Keratinocyte (primary cell): ENCODE measurements around the gene ZNF292. TPM values are rescaled to one million over a fixed set of nuclear protein-coding genes. Genes with fewer than 3 reads are reported as not detected.
"Not testable (repeated sequence)": the region's sequence is repeated elsewhere in the genome, so short reads cannot be mapped to it uniquely, and the experiment has no call there.

Experiments used
- DNase-seq: peaks from one replicate; pipeline ENCODE4 v3.0.0-alpha.2; 2011; ENCODE audit warnings: low read depth, missing footprints, low spot score
- FAIRE-seq: peaks from 2 replicates; lab custom pipeline; 2011; peaks lifted over from hg19 to GRCh38; lab: Jason Lieb, UNC
- H2AFZ ChIP-seq: 2 replicates; pipeline ENCODE4 v1.6.0; 2012; ENCODE audit warnings: low read length, control low read depth, inconsistent platforms; ENCODE audit not compliant: control insufficient read depth
- H3K27ac ChIP-seq: 2 replicates; pipeline ENCODE4 v1.5.1; 2011; ENCODE audit warnings: low read length; ENCODE audit not compliant: control insufficient read depth, insufficient read depth
- H3K27me3 ChIP-seq: 3 replicates; pipeline ENCODE4 v1.6.0; 2011; ENCODE audit warnings: low read length; ENCODE audit not compliant: control insufficient read depth, insufficient read depth; ENCODE audit errors: extremely low read depth
- H3K36me3 ChIP-seq, 2 experiments: 2 replicates in 1 of 2; 3 replicates in 1 of 2; pipeline ENCODE4 v1.5.1; 2011; ENCODE audit warnings: low read length in 2 of 2, mild to moderate bottlenecking in 1 of 2; ENCODE audit not compliant: control insufficient read depth in 2 of 2, insufficient read depth in 2 of 2; ENCODE audit errors: extremely low read depth in 1 of 2
- H3K4me1 ChIP-seq: 3 replicates; pipeline ENCODE4 v1.5.1; 2011; ENCODE audit warnings: low read length; ENCODE audit not compliant: control insufficient read depth, insufficient read depth; ENCODE audit errors: extremely low read depth
- H3K4me2 ChIP-seq: 3 replicates; pipeline ENCODE4 v1.6.0; 2011; ENCODE audit warnings: low read depth, low read length; ENCODE audit not compliant: control insufficient read depth, insufficient read depth; ENCODE audit errors: extremely low read depth
- H3K4me3 ChIP-seq, 3 experiments: fragments of 200-600 bp in 1 of 3; sonication (generic) in 1 of 3; 2 replicates in 2 of 3; 3 replicates in 1 of 3; pipeline ENCODE4 v1.5.1; 2011 to 2016; ENCODE audit warnings: low read length in 3 of 3, mild to moderate bottlenecking in 3 of 3, control low read depth in 2 of 3, inconsistent platforms in 1 of 3, low read depth in 1 of 3, mixed read lengths in 1 of 3, mixed run types in 1 of 3, moderate library complexity in 1 of 3; ENCODE audit not compliant: control insufficient read depth in 2 of 3, insufficient read depth in 2 of 3; ENCODE audit errors: extremely low read depth in 1 of 3
- H3K79me2 ChIP-seq: 2 replicates; pipeline ENCODE4 v1.6.0; 2012; ENCODE audit warnings: low read length; ENCODE audit not compliant: control insufficient read depth, insufficient read depth
- H3K9ac ChIP-seq: 3 replicates; pipeline ENCODE4 v1.6.0; 2011; ENCODE audit warnings: low read length; ENCODE audit not compliant: control insufficient read depth, insufficient read depth; ENCODE audit errors: extremely low read depth
- H3K9me1 ChIP-seq: 3 replicates; pipeline ENCODE4 v1.6.0; 2011; ENCODE audit warnings: low read length; ENCODE audit not compliant: control insufficient read depth, insufficient read depth; ENCODE audit errors: extremely low read depth
- H3K9me3 ChIP-seq: 2 replicates; pipeline ENCODE4 v1.5.1; 2012; ENCODE audit warnings: low read depth, low read length; ENCODE audit not compliant: control insufficient read depth
- H4K20me1 ChIP-seq: 3 replicates; pipeline ENCODE4 v1.6.0; 2011; ENCODE audit warnings: low read length; ENCODE audit not compliant: control insufficient read depth, insufficient read depth; ENCODE audit errors: extremely low read depth
- EZH2 ChIP-seq: IDR thresholded peaks from one replicate; pipeline ENCODE4 v1.6.1; 2012; ENCODE audit warnings: inconsistent platforms, mild to moderate bottlenecking, low read length, moderate library complexity
- dilution Hi-C: fragments of 300-500 bp; cut with MboI; formaldehyde crosslinking; loops from one replicate; pipeline ENCODE4 v1.7.0; 2020; ENCODE audit warnings: low sequenced_read_pairs; ENCODE audit not compliant: extremely low pct_ligation_motif_present
- polyA plus RNA-seq, 5 experiments: library from polyadenylated mRNA; depleted of rRNA in 3 of 5; stranded (reverse) in 3 of 5; stranded (forward) in 1 of 5; unstranded in 1 of 5; fragments of >200 nt; gene quantifications; 1 replicate in 1 of 5; 2 replicates in 3 of 5; 3 replicates in 1 of 5; pipeline versions ENCODE4 v1.2.1 to v1.2.3, GENCODE V29; 2011 to 2012; ENCODE audit warnings: missing spikeins in 2 of 5, low read depth in 1 of 5, low replicate concordance in 1 of 5
- TF ChIP-seq, protein P1 (sequence below), 3 experiments: IDR thresholded peaks in 1 of 3; conservative IDR thresholded peaks in 1 of 3; optimal IDR thresholded peaks in 1 of 3; 2 replicates in 2 of 3; 3 replicates in 1 of 3; pipeline versions ENCODE3 to v1.5.1; 2011; ENCODE audit warnings: low read length in 3 of 3, mild to moderate bottlenecking in 3 of 3, moderate library complexity in 2 of 3, control low read depth in 1 of 3, inconsistent platforms in 1 of 3; ENCODE audit not compliant: insufficient read depth in 2 of 3; ENCODE audit errors: extremely low read depth in 1 of 3

The ZNF292 gene
- polyA plus RNA-seq, 1 donor (not counting 4 experiments of a cell fraction or from before 2014, with no cell fraction given), result 8.4 TPM

DNA sequence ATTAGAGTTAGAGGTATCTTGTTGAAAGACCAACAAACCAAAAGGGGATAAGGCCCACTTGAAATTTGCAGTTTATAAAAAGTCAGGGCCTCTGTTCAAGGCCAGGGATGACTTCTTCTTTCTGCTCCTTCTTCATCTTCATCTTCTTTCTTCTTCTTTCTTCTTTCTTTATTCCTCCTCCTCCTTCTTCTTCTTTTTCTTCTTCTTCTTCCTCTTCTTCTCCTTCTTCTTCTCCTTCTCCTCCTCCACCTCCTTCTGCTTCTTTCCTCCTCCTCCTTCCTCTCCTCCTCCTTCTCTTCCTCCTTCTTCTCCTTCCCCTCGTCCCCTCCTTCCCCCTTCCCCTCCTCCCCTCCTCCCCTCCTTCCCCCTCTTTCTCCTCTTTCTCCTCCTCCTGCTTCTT is 18.4 kb upstream of the ZNF292 start:
- H2AFZ ChIP-seq, result no peak overlapping the region
- no peaks in the 10 kb centered on the region for H3K9me1 ChIP-seq
- no peak for DNase-seq
- no peak overlapping the region for H3K4me3 ChIP-seq
- H3K79me2 ChIP-seq, result no peaks in the 10 kb centered on the region
- no peak overlapping the region for H3K27ac ChIP-seq
- TF ChIP-seq, protein P1, sequence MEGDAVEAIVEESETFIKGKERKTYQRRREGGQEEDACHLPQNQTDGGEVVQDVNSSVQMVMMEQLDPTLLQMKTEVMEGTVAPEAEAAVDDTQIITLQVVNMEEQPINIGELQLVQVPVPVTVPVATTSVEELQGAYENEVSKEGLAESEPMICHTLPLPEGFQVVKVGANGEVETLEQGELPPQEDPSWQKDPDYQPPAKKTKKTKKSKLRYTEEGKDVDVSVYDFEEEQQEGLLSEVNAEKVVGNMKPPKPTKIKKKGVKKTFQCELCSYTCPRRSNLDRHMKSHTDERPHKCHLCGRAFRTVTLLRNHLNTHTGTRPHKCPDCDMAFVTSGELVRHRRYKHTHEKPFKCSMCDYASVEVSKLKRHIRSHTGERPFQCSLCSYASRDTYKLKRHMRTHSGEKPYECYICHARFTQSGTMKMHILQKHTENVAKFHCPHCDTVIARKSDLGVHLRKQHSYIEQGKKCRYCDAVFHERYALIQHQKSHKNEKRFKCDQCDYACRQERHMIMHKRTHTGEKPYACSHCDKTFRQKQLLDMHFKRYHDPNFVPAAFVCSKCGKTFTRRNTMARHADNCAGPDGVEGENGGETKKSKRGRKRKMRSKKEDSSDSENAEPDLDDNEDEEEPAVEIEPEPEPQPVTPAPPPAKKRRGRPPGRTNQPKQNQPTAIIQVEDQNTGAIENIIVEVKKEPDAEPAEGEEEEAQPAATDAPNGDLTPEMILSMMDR (optimal IDR thresholded peaks at IDR 0.05 in 1 of 3, IDR thresholded peaks at IDR 0.05 in 1 of 3, conservative IDR thresholded peaks at IDR 0.05 in 1 of 3; ENCODE audit: extremely low read depth in 1 of 3, insufficient read depth in 2 of 3, low read length in 3 of 3), result no peak
- TF ChIP-seq EZH2, result no peak
- no peaks in the 10 kb centered on the region for H3K27me3 ChIP-seq
- H4K20me1 ChIP-seq, result no peaks in the 10 kb centered on the region
- no peaks in the 10 kb centered on the region for H3K36me3 ChIP-seq
- no peaks in the 10 kb centered on the region for H3K9me3 ChIP-seq
- no peaks in the 10 kb centered on the region for H3K4me1 ChIP-seq
- FAIRE-seq, result no peak
- dilution Hi-C loops, result no loop called here
- no peak overlapping the region for H3K4me2 ChIP-seq
- no peak overlapping the region for H3K9ac ChIP-seq

DNA sequence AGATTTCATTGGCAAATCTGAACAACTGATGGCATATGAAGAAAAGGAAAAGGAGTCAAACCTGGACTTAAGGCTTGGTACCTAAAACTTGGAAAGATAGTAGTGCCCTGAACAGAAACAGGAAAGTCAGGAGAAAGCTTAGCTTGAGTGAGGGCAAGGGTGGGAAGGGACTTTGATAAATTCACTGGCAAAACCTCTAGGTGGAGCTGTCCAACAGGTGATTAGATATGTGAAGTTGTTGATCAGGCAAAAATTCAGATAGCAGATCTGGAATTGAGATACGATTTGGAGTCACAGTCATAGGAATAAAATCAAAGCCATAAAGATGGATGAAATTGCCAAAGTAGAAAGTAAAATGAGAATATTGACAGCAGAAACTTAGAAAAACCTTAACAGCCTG is 16.1 kb upstream of the ZNF292 start:
- Histone ChIP-seq H3K9me1 (no peaks in the 10 kb centered on the region), H3K4me2 (no peak overlapping the region), H3K27me3 (no peaks in the 10 kb centered on the region), H2AFZ (no peak overlapping the region), H3K27ac (no peak overlapping the region), H3K4me1 (no peaks in the 10 kb centered on the region), H3K79me2 (no peaks in the 10 kb centered on the region), H3K36me3 (no peaks in the 10 kb centered on the region), H3K9ac (no peak overlapping the region), H4K20me1 (no peaks in the 10 kb centered on the region), H3K9me3 (no peaks in the 10 kb centered on the region), H3K4me3 (no peak overlapping the region)
- TF ChIP-seq, protein P1 (optimal IDR thresholded peaks at IDR 0.05 in 1 of 3, IDR thresholded peaks at IDR 0.05 in 1 of 3, conservative IDR thresholded peaks at IDR 0.05 in 1 of 3; ENCODE audit: extremely low read depth in 1 of 3, insufficient read depth in 2 of 3, low read length in 3 of 3), result peak; percentile 68 to 72 (median 71)
- TF ChIP-seq EZH2, result no peak
- dilution Hi-C loops, result no loop called here
- no peak for DNase-seq
- peak; percentile 95 for FAIRE-seq

DNA sequence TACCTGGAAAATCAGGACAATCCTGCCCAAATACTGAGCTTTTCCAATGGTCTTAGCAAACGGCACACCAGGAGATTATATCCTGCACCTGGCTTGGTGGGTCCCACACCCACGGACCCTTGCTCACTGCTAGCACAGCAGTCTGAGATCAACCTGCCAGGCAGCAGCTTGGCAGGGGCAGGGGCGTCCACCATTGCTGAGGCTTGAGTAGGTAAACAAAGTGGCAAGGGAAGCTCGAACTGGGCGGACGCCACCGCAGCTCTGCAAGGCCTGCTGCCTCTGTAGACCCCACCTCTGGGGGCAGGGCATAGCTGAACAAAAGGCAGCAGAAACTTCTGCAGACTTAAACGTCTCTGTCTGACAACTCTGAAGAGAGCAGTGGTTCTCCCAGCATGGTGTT is 15.4 kb upstream of the ZNF292 start:
- H3K4me3 ChIP-seq, dilution Hi-C loops, H3K9me1 ChIP-seq, H2AFZ ChIP-seq, DNase-seq, FAIRE-seq, H3K4me2 ChIP-seq, H3K9me3 ChIP-seq, H3K27me3 ChIP-seq, H3K36me3 ChIP-seq, H3K9ac ChIP-seq, H4K20me1 ChIP-seq, H3K4me1 ChIP-seq, H3K27ac ChIP-seq, H3K79me2 ChIP-seq: not testable (repeated sequence)
